Activated CD4-positive, alpha-beta T cell treated with anti-CD3 and anti-CD28 coated beads, Interleukin-2, amount 10 ng/mL, durations not matched to agents 24 days and 14 days (primary cell): ENCODE measurements around the gene TNPO1. TPM values are rescaled to one million over a fixed set of nuclear protein-coding genes. Genes with fewer than 3 reads are reported as not detected.
"Not testable (repeated sequence)": the region's sequence is repeated elsewhere in the genome, so short reads cannot be mapped to it uniquely, and the experiment has no call there.

Experiments used
- DNase-seq: peaks from one replicate; pipeline ENCODE4 v3.0.0; 2022
- H3K27ac Mint-ChIP-seq: one replicate; pipeline ENCODE4 v1.8.0; 2022; ENCODE audit warnings: mild to moderate bottlenecking, mixed read lengths
- H3K27me3 Mint-ChIP-seq: one replicate; pipeline ENCODE4 v1.8.0; 2022; ENCODE audit warnings: mixed read lengths
- H3K36me3 Mint-ChIP-seq: one replicate; pipeline ENCODE4 v1.8.0; 2022; ENCODE audit warnings: low read depth, mild to moderate bottlenecking, mixed read lengths
- H3K4me1 Mint-ChIP-seq: one replicate; pipeline ENCODE4 v1.8.0; 2021; ENCODE audit warnings: mixed read lengths
- H3K4me3 Mint-ChIP-seq: one replicate; pipeline ENCODE4 v1.8.0; 2022; ENCODE audit warnings: mild to moderate bottlenecking, moderate library complexity, mixed read lengths
- H3K9me3 Mint-ChIP-seq: one replicate; pipeline ENCODE4 v1.8.0; 2021; ENCODE audit warnings: mixed read lengths
- intact Hi-C: fragments of 100-400 bp; cut with micrococcal nuclease; formaldehyde crosslinking; loops from one replicate; pipeline ENCODE4 v1.15.1; 2023
- total RNA-seq: library from RNA; stranded (reverse); gene quantifications from 2 replicates; pipeline ENCODE4 v1.2.3, GENCODE V29; 2022

The TNPO1 gene
- total RNA-seq, 1 donor from 2014 or later = 138 TPM

- intact Hi-C loops = no loop called here
- DNase-seq = no peak
- no peak overlapping the region for H3K27ac Mint-ChIP-seq
- H3K9me3 Mint-ChIP-seq = no peaks in the 10 kb centered on the region
- peaks cover 67% of the 10 kb centered on the region for H3K36me3 Mint-ChIP-seq
- H3K4me3 Mint-ChIP-seq = no peak overlapping the region
- no peaks in the 10 kb centered on the region for H3K27me3 Mint-ChIP-seq
- H3K4me1 Mint-ChIP-seq = peaks cover 2% of the 10 kb centered on the region
Observed at GRCh38 chr5:72889324-72889723, 72.9 kb downstream of the TNPO1 start.

- no peak for DNase-seq
- Mint-ChIP-seq H3K4me1 (peaks cover 11% of the 10 kb centered on the region), H3K27ac (no peak overlapping the region), H3K27me3 (no peaks in the 10 kb centered on the region), H3K36me3 (peaks cover 61% of the 10 kb centered on the region), H3K9me3 (no peaks in the 10 kb centered on the region), H3K4me3 (no peak overlapping the region)
- intact Hi-C loops = loop anchor here (10.0 kb wide), 1 partner anchor 78 kb away; the partner anchor contains the start of gene TNPO1
Observed at GRCh38 chr5:72892846-72893245, 76.4 kb downstream of the TNPO1 start.

GRCh38 chr5:72895758-72896157 lies 79.3 kb downstream of the TNPO1 start:
- no peaks in the 10 kb centered on the region for H3K9me3 Mint-ChIP-seq
- intact Hi-C loops = loop anchor here (2.0 to 10.0 kb wide), 2 partner anchors 47 to 81 kb away; partner anchors contain the start of gene TNPO1
- peak overlapping the region; percentile 43 for H3K27ac Mint-ChIP-seq
- H3K27me3 Mint-ChIP-seq = no peaks in the 10 kb centered on the region
- H3K4me1 Mint-ChIP-seq = peaks cover 18% of the 10 kb centered on the region
- no peak for DNase-seq
- H3K36me3 Mint-ChIP-seq = peaks cover 50% of the 10 kb centered on the region
- peak overlapping the region; percentile 0 for H3K4me3 Mint-ChIP-seq

- peaks cover 57% of the 10 kb centered on the region for H3K36me3 Mint-ChIP-seq
- H3K9me3 Mint-ChIP-seq = no peaks in the 10 kb centered on the region
- H3K27ac Mint-ChIP-seq = no peak overlapping the region
- no peak for DNase-seq
- H3K4me1 Mint-ChIP-seq = peaks cover 3% of the 10 kb centered on the region
- H3K27me3 Mint-ChIP-seq = no peaks in the 10 kb centered on the region
- intact Hi-C loops = no loop called here
- no peak overlapping the region for H3K4me3 Mint-ChIP-seq
Observed at GRCh38 chr5:72906806-72907205, 90.3 kb downstream of the TNPO1 start.

GRCh38 chr5:72908664-72909063 lies 92.2 kb downstream of the TNPO1 start:
- peaks cover 45% of the 10 kb centered on the region for H3K36me3 Mint-ChIP-seq
- no peaks in the 10 kb centered on the region for H3K27me3 Mint-ChIP-seq
- DNase-seq = no peak
- peaks cover 3% of the 10 kb centered on the region for H3K4me1 Mint-ChIP-seq
- no peak overlapping the region for H3K27ac Mint-ChIP-seq
- no peak overlapping the region for H3K4me3 Mint-ChIP-seq
- intact Hi-C loops = no loop called here
- H3K9me3 Mint-ChIP-seq = no peaks in the 10 kb centered on the region

- intact Hi-C loops = no loop called here
- Mint-ChIP-seq H3K4me3 (no peak overlapping the region), H3K9me3 (no peaks in the 10 kb centered on the region), H3K4me1 (no peaks in the 10 kb centered on the region), H3K27me3 (no peaks in the 10 kb centered on the region), H3K27ac (no peak overlapping the region), H3K36me3 (peaks cover 3% of the 10 kb centered on the region)
- DNase-seq = peak; percentile 44
Observed at GRCh38 chr5:72917371-72917776, 100.9 kb downstream of the TNPO1 start.

GRCh38 chr5:72920690-72921502 lies 104.4 kb downstream of the TNPO1 start:
- no peak overlapping the region for H3K4me3 Mint-ChIP-seq

GRCh38 chr5:72921886-72922285 lies 105.4 kb downstream of the TNPO1 start:
- Mint-ChIP-seq H3K4me1 (no peaks in the 10 kb centered on the region), H3K4me3 (no peak overlapping the region), H3K27me3 (no peaks in the 10 kb centered on the region), H3K36me3 (no peaks in the 10 kb centered on the region), H3K9me3 (no peaks in the 10 kb centered on the region), H3K27ac (no peak overlapping the region)
- DNase-seq = no peak
- intact Hi-C loops = loop anchor here (5.0 kb wide), 1 partner anchor 280 kb away; no protein-coding TSS in a partner anchor

More at GRCh38 chr5:72920690-72921502, 104.4 kb downstream of the TNPO1 start:
- peak; percentile 20 for DNase-seq
- H3K27me3 Mint-ChIP-seq = no peaks in the 10 kb centered on the region
- H3K9me3 Mint-ChIP-seq = no peaks in the 10 kb centered on the region
- no peaks in the 10 kb centered on the region for H3K4me1 Mint-ChIP-seq
- intact Hi-C loops = loop anchor here (5.0 kb wide), 1 partner anchor 281 kb away; no protein-coding TSS in a partner anchor
- H3K27ac Mint-ChIP-seq = no peak overlapping the region
- no peaks in the 10 kb centered on the region for H3K36me3 Mint-ChIP-seq

- intact Hi-C loops = loop anchor here (5.0 kb wide), 1 partner anchor 280 kb away; no protein-coding TSS in a partner anchor
- Mint-ChIP-seq H3K4me1 (no peaks in the 10 kb centered on the region), H3K36me3 (no peaks in the 10 kb centered on the region), H3K27me3 (no peaks in the 10 kb centered on the region), H3K27ac (no peak overlapping the region), H3K9me3 (no peaks in the 10 kb centered on the region), H3K4me3 (no peak overlapping the region)
- DNase-seq = no peak
Observed at GRCh38 chr5:72922422-72922821, 106.0 kb downstream of the TNPO1 start.

- no peaks in the 10 kb centered on the region for H3K9me3 Mint-ChIP-seq
- H3K27ac Mint-ChIP-seq = no peak overlapping the region
- no peaks in the 10 kb centered on the region for H3K4me1 Mint-ChIP-seq
- DNase-seq = no peak
- H3K4me3 Mint-ChIP-seq = no peak overlapping the region
- no peaks in the 10 kb centered on the region for H3K36me3 Mint-ChIP-seq
- intact Hi-C loops = no loop called here
- H3K27me3 Mint-ChIP-seq = peaks cover 3% of the 10 kb centered on the region
Observed at GRCh38 chr5:72925336-72926010, 109.0 kb downstream of the TNPO1 start.

- H3K36me3 Mint-ChIP-seq, H3K27ac Mint-ChIP-seq, H3K9me3 Mint-ChIP-seq, DNase-seq, intact Hi-C loops, H3K4me3 Mint-ChIP-seq, H3K4me1 Mint-ChIP-seq: not testable (repeated sequence)
- peaks cover 23% of the 10 kb centered on the region for H3K27me3 Mint-ChIP-seq
Observed at GRCh38 chr5:72932686-72933085, 116.2 kb downstream of the TNPO1 start.

- H3K9me3 Mint-ChIP-seq, intact Hi-C loops, H3K4me3 Mint-ChIP-seq, H3K36me3 Mint-ChIP-seq, H3K27ac Mint-ChIP-seq, DNase-seq, H3K4me1 Mint-ChIP-seq: not testable (repeated sequence)
- H3K27me3 Mint-ChIP-seq = peaks cover 33% of the 10 kb centered on the region
Observed at GRCh38 chr5:72934953-72935725, 118.7 kb downstream of the TNPO1 start.

- intact Hi-C loops = no loop called here
- Mint-ChIP-seq H3K36me3 (no peaks in the 10 kb centered on the region), H3K9me3 (no peaks in the 10 kb centered on the region), H3K27me3 (peaks cover 36% of the 10 kb centered on the region), H3K4me3 (no peak overlapping the region), H3K27ac (no peak overlapping the region), H3K4me1 (no peaks in the 10 kb centered on the region)
- no peak for DNase-seq
Observed at GRCh38 chr5:72936893-72937292, 120.4 kb downstream of the TNPO1 start.
